ENCODE data around the gene PDAP1. TPM values are rescaled to one million over a fixed set of nuclear protein-coding genes. Genes with fewer than 3 reads are reported as not detected.

PDAP1 gene
- total RNA-seq, 1 experiment from 2014 or later, result 150 TPM

DNA sequence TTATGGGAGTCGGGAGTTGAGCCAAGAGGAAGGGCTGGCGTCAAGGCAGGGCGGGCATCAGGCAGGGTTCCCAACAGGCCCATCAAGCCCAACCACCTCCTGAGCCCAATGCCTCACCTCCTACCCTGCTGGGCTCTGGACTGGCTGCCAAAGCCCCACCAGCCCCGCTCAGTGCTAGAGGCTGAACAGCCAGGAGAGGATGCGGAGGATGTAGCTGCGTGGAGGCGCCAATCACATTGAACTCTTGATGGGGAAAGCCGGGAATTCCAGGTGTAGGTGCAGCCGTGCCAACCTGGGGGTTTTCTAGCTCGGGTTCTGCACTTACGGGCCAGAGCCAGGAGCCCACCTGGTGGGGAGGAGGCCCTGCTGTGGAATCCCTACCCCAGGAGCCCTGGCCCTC lies 44.7 kb upstream of the PDAP1 start:
- no peaks in the 10 kb centered on the region for H4K20me1 ChIP-seq (ENCODE audit: control insufficient read depth, insufficient read depth, insufficient read length)
- H3T11ph ChIP-seq (ENCODE audit: low read length), result no peak overlapping the region
- H3K27ac ChIP-seq (ENCODE audit: insufficient read length, low read depth, low read length), result no peak overlapping the region
- no peaks in the 10 kb centered on the region for H3K79me1 ChIP-seq (ENCODE audit: insufficient read depth, low read depth, low read length, poor library complexity, severe bottlenecking)
- WGBS (ENCODE audit: extremely low coverage, insufficient read length, low lambda C conversion rate), result no CpG with 5 or more reads among the region's 11 CpGs
- no peaks in the 10 kb centered on the region for H3K4me1 Mint-ChIP-seq
- no peak overlapping the region for H2AK5ac ChIP-seq (ENCODE audit: insufficient read length, low read length)
- H3K14ac ChIP-seq (ENCODE audit: insufficient read depth, low read length), result no peak overlapping the region
- H3K27me3 ChIP-seq (ENCODE audit: insufficient read depth, low read length), result no peaks in the 10 kb centered on the region
- no peak overlapping the region for H3K56ac ChIP-seq (ENCODE audit: insufficient read length, low read depth, low read length)
- H3K36me3 Mint-ChIP-seq (ENCODE audit: insufficient read depth in 1 of 3, low read depth in 3 of 3), result peaks cover 32 to 92% (median 85%) of the 10 kb centered on the region in 3 experiments; a peak in 6 of 7 replicates
- no peak overlapping the region for H2BK12ac ChIP-seq (ENCODE audit: insufficient read length, low read depth, low read length)
- no peak overlapping the region for H3K9ac ChIP-seq (ENCODE audit: extremely low read depth, insufficient read length, low read length)
- H3K23me2 ChIP-seq (ENCODE audit: insufficient read length, low read depth, low read length, poor library complexity, severe bottlenecking), result no peaks in the 10 kb centered on the region
- no peak overlapping the region for H3K4me3 Mint-ChIP-seq
- H2BK20ac ChIP-seq (ENCODE audit: low read depth, low read length, poor library complexity, severe bottlenecking), result no peak overlapping the region
- H3K4ac ChIP-seq (ENCODE audit: low read depth, low read length), result no peak overlapping the region
- no peak overlapping the region for H3K23ac ChIP-seq (ENCODE audit: insufficient read length, low read depth, low read length)
- H2AFZ ChIP-seq (ENCODE audit: low read length), result no peak overlapping the region
- H3K9me3 Mint-ChIP-seq, result no peaks in the 10 kb centered on the region
- TF ChIP-seq, protein P1, sequence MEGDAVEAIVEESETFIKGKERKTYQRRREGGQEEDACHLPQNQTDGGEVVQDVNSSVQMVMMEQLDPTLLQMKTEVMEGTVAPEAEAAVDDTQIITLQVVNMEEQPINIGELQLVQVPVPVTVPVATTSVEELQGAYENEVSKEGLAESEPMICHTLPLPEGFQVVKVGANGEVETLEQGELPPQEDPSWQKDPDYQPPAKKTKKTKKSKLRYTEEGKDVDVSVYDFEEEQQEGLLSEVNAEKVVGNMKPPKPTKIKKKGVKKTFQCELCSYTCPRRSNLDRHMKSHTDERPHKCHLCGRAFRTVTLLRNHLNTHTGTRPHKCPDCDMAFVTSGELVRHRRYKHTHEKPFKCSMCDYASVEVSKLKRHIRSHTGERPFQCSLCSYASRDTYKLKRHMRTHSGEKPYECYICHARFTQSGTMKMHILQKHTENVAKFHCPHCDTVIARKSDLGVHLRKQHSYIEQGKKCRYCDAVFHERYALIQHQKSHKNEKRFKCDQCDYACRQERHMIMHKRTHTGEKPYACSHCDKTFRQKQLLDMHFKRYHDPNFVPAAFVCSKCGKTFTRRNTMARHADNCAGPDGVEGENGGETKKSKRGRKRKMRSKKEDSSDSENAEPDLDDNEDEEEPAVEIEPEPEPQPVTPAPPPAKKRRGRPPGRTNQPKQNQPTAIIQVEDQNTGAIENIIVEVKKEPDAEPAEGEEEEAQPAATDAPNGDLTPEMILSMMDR (conservative IDR thresholded peaks at IDR 0.05), result no peak
- no peaks in the 10 kb centered on the region; the same call in none of the 2 replicates for H3K27me3 Mint-ChIP-seq (ENCODE audit: low read depth)
- H3K18ac ChIP-seq (ENCODE audit: insufficient read length, low read depth, low read length), result no peak overlapping the region
- H2BK5ac ChIP-seq (ENCODE audit: insufficient read length, low read length), result no peak overlapping the region
- no peak overlapping the region for H2BK15ac ChIP-seq (ENCODE audit: low read depth, low read length)
- H3K27ac Mint-ChIP-seq, result no peak overlapping the region
- no peaks in the 10 kb centered on the region for H3K79me2 ChIP-seq (ENCODE audit: insufficient read depth, low read length)
- H2BK120ac ChIP-seq (ENCODE audit: low read depth, low read length, poor library complexity, severe bottlenecking), result no peak overlapping the region
- H3K4me2 ChIP-seq (ENCODE audit: insufficient read depth, insufficient read length, low read length), result no peak overlapping the region
- no peak for DNase-seq
- no peak overlapping the region for H4K91ac ChIP-seq (ENCODE audit: insufficient read length, low read depth, low read length)
- H3K4me1 ChIP-seq (ENCODE audit: insufficient read depth, low read length), result no peaks in the 10 kb centered on the region
- H4K5ac ChIP-seq (ENCODE audit: insufficient read length, low read depth, low read length), result no peak overlapping the region
- H3K9me3 ChIP-seq (ENCODE audit: control insufficient read depth, low read depth, low read length), result no peaks in the 10 kb centered on the region
- no peak overlapping the region for H4K8ac ChIP-seq (replicated peaks; ENCODE audit: insufficient read length, low read depth, low read length)

Measured in H9 (cell line).